HG03039 (cell line): Measurements from ENCODE around the gene KRTAP10-1.

Source experiments
- ATAC-seq: cut with Tn5 transposase; IDR thresholded peaks from one replicate; pipeline ENCODE4 v1.9.1; 2021; ENCODE audit warnings: mild to moderate bottlenecking, moderate library complexity; ENCODE audit not compliant: unreplicated experiment

The KRTAP10-1 gene

GRCh38 chr21:44517175-44517899, 22.7 kb downstream of the KRTAP10-1 start:
- no peak for ATAC-seq

GRCh38 chr21:44516828-44517174, 23.2 kb downstream of the KRTAP10-1 start:
- ATAC-seq = no peak

GRCh38 chr21:44516342-44516741, 23.7 kb downstream of the KRTAP10-1 start:
- no peak for ATAC-seq

- no peak for ATAC-seq
Measured at GRCh38 chr21:44515359-44516165, 24.4 kb downstream of the KRTAP10-1 start.

GRCh38 chr21:44514746-44515358, 25.1 kb downstream of the KRTAP10-1 start:
- ATAC-seq = no peak

- no peak for ATAC-seq
Measured at GRCh38 chr21:44514218-44514520, 25.8 kb downstream of the KRTAP10-1 start.

- no peak for ATAC-seq
Measured at GRCh38 chr21:44513389-44514217, 26.4 kb downstream of the KRTAP10-1 start.

GRCh38 chr21:44512496-44513388, 27.3 kb downstream of the KRTAP10-1 start:
- no peak for ATAC-seq

GRCh38 chr21:44511938-44512275, 28.1 kb downstream of the KRTAP10-1 start:
- ATAC-seq = no peak

- ATAC-seq = no peak
Measured at GRCh38 chr21:44511219-44511937, 28.6 kb downstream of the KRTAP10-1 start.

GRCh38 chr21:44510508-44511218, 29.3 kb downstream of the KRTAP10-1 start:
- ATAC-seq = no peak

GRCh38 chr21:44510109-44510507, 29.9 kb downstream of the KRTAP10-1 start:
- ATAC-seq = no peak

- no peak for ATAC-seq
Measured at GRCh38 chr21:44509539-44509938, 30.5 kb downstream of the KRTAP10-1 start.

GRCh38 chr21:44508711-44509445, 31.1 kb downstream of the KRTAP10-1 start:
- ATAC-seq = no peak

- no peak for ATAC-seq
Measured at GRCh38 chr21:44508426-44508710, 31.6 kb downstream of the KRTAP10-1 start.

GRCh38 chr21:44507673-44508425, 32.1 kb downstream of the KRTAP10-1 start:
- no peak for ATAC-seq

GRCh38 chr21:44506279-44507255, 33.4 kb downstream of the KRTAP10-1 start:
- no peak for ATAC-seq
